Measurements from ENCODE around the gene TAS2R42. TPM values are rescaled to one million over a fixed set of nuclear protein-coding genes. Genes with fewer than 3 reads are reported as not detected.

Gene TAS2R42
- total RNA-seq, 4 donors from 2014 or later: not detected

DNA sequence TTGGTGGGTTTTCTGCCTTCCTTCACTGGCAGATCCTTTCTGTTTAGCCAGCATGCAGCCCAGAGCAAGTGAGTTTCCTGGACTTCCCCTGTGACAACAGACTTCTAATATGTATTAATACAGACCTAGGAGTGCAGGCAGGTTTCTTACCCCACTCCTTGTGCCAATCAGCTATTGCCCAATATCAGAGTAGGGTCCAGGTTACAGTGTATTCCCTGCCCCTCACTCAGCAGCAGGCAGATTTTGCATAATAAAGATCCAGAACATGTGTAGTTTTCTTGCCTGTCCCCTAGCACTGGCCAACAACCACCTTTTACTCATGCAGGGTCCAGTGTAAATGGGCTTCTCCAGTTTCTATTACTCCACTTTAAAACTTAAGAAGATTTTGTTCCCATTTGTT, 20.4 kb downstream of the TAS2R42 start:
- H3K4me3 ChIP-seq: no peak overlapping the region
- peaks cover 22 to 34% (median 24%) of the 10 kb centered on the region in 4 donors for H3K4me1 ChIP-seq
- TF ChIP-seq, protein P1, sequence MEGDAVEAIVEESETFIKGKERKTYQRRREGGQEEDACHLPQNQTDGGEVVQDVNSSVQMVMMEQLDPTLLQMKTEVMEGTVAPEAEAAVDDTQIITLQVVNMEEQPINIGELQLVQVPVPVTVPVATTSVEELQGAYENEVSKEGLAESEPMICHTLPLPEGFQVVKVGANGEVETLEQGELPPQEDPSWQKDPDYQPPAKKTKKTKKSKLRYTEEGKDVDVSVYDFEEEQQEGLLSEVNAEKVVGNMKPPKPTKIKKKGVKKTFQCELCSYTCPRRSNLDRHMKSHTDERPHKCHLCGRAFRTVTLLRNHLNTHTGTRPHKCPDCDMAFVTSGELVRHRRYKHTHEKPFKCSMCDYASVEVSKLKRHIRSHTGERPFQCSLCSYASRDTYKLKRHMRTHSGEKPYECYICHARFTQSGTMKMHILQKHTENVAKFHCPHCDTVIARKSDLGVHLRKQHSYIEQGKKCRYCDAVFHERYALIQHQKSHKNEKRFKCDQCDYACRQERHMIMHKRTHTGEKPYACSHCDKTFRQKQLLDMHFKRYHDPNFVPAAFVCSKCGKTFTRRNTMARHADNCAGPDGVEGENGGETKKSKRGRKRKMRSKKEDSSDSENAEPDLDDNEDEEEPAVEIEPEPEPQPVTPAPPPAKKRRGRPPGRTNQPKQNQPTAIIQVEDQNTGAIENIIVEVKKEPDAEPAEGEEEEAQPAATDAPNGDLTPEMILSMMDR (IDR thresholded peaks at IDR 0.05): no peak
- no peak for TF ChIP-seq POLR2A (IDR thresholded peaks at IDR 0.05; ENCODE audit: low read depth)
- no peak for TF ChIP-seq POLR2AphosphoS5 (IDR thresholded peaks at IDR 0.05)
- no peak for TF ChIP-seq EP300 (IDR thresholded peaks at IDR 0.05)
- no peaks in the 10 kb centered on the region for H3K9me3 ChIP-seq
- H3K27ac ChIP-seq (replicated peaks in 1 of 4): no peak overlapping the region
- no peaks in the 10 kb centered on the region for H3K27me3 ChIP-seq
- intact Hi-C loops (cut with DNase I): no loop called here
- no peak for DNase-seq (ENCODE audit: extremely low spot score)
- peaks cover 0 to 13% (median 5%) of the 10 kb centered on the region in 4 donors for H3K36me3 ChIP-seq

- Histone ChIP-seq H3K27ac (replicated peaks in 1 of 4) (no peak overlapping the region), H3K4me1 (peaks cover 9 to 21% (median 11%) of the 10 kb centered on the region in 4 donors), H3K9me3 (no peaks in the 10 kb centered on the region), H3K36me3 (peaks cover 0 to 13% (median 8%) of the 10 kb centered on the region in 4 donors), H3K27me3 (no peaks in the 10 kb centered on the region), H3K4me3 (no peak overlapping the region)
- no peak for DNase-seq (ENCODE audit: extremely low spot score)
- intact Hi-C loops (cut with DNase I): no loop called here
- TF ChIP-seq EP300 (IDR thresholded peaks at IDR 0.05) (no peak), POLR2AphosphoS5 (IDR thresholded peaks at IDR 0.05) (no peak), POLR2A (IDR thresholded peaks at IDR 0.05; ENCODE audit: low read depth) (no peak)
- TF ChIP-seq, protein P1 (IDR thresholded peaks at IDR 0.05): no peak
Observed at GRCh38 chr12:11164384-11164783, 22.4 kb downstream of the TAS2R42 start.

GRCh38 chr12:11162502-11162901, 24.2 kb downstream of the TAS2R42 start:
- WGBS: 100% methylated on average over 1 of the region's 1 CpG
- no peaks in the 10 kb centered on the region for H3K9me3 ChIP-seq
- no peak for TF ChIP-seq POLR2AphosphoS5 (IDR thresholded peaks at IDR 0.05)
- TF ChIP-seq POLR2A (IDR thresholded peaks at IDR 0.05; ENCODE audit: low read depth): no peak
- TF ChIP-seq, protein P1 (IDR thresholded peaks at IDR 0.05): no peak
- TF ChIP-seq EP300 (IDR thresholded peaks at IDR 0.05): no peak
- H3K4me1 ChIP-seq: peaks cover 0 to 10% (median 0%) of the 10 kb centered on the region in 4 donors
- no peak overlapping the region for H3K27ac ChIP-seq (replicated peaks in 1 of 4)
- intact Hi-C loops (cut with DNase I): no loop called here
- H3K36me3 ChIP-seq: peaks cover 0 to 13% (median 8%) of the 10 kb centered on the region in 4 donors
- DNase-seq (ENCODE audit: extremely low spot score): no peak
- H3K4me3 ChIP-seq: no peak overlapping the region
- no peaks in the 10 kb centered on the region for H3K27me3 ChIP-seq

GRCh38 chr12:11158885-11159444, 27.8 kb downstream of the TAS2R42 start:
- H3K9me3 ChIP-seq: peaks cover 0 to 3% (median 0%) of the 10 kb centered on the region in 4 donors
- peaks cover 0 to 4% (median 0%) of the 10 kb centered on the region in 4 donors for H3K4me1 ChIP-seq
- 69% methylated on average over 5 of the region's 5 CpGs for WGBS
- H3K27me3 ChIP-seq: no peaks in the 10 kb centered on the region
- no peak for TF ChIP-seq POLR2A (IDR thresholded peaks at IDR 0.05; ENCODE audit: low read depth)
- TF ChIP-seq, protein P1 (IDR thresholded peaks at IDR 0.05): no peak
- H3K27ac ChIP-seq (replicated peaks in 1 of 4): no peak overlapping the region
- no peak overlapping the region for H3K4me3 ChIP-seq
- intact Hi-C loops (cut with DNase I): no loop called here
- no peak for DNase-seq (ENCODE audit: extremely low spot score)
- peaks cover 0 to 3% (median 2%) of the 10 kb centered on the region in 4 donors for H3K36me3 ChIP-seq

GRCh38 chr12:11154400-11154925, 32.3 kb downstream of the TAS2R42 start:
- no peak for DNase-seq (ENCODE audit: extremely low spot score)
- WGBS: 96% methylated on average over 1 of the region's 1 CpG
- no peaks in the 10 kb centered on the region for H3K36me3 ChIP-seq
- H3K4me1 ChIP-seq: no peaks in the 10 kb centered on the region
- intact Hi-C loops (cut with DNase I): no loop called here
- H3K27ac ChIP-seq (replicated peaks in 1 of 4): no peak overlapping the region
- H3K9me3 ChIP-seq: peaks cover 0 to 3% (median 0%) of the 10 kb centered on the region in 4 donors
- TF ChIP-seq EP300 (IDR thresholded peaks at IDR 0.05) (no peak), POLR2A (IDR thresholded peaks at IDR 0.05; ENCODE audit: low read depth) (no peak), POLR2AphosphoS5 (IDR thresholded peaks at IDR 0.05) (no peak)
- TF ChIP-seq, protein P1 (IDR thresholded peaks at IDR 0.05): no peak
- H3K27me3 ChIP-seq: no peaks in the 10 kb centered on the region
- no peak overlapping the region for H3K4me3 ChIP-seq

All from esophagus muscularis mucosa (tissue), 4 donors.